Breast epithelium (tissue), 4 donors: ENCODE measurements around the gene DOP1A. TPM values are rescaled to one million over a fixed set of nuclear protein-coding genes. Genes with fewer than 3 reads are reported as not detected.

Experiments
- DNase-seq, 2 donors: peaks; one replicate each; pipeline ENCODE4 v3.0.0-alpha.2; 2019; ENCODE audit warnings: low spot score in 2 of 2
- H3K27ac ChIP-seq, 2 donors: fragments of 200-600 bp; sonication (generic) in 1 of 2; one replicate each; pipeline ENCODE4 v1.5.1; 2016 to 2019; ENCODE audit warnings: mild to moderate bottlenecking in 1 of 2
- H3K27me3 ChIP-seq, 2 donors: fragments of 200-600 bp; sonication (generic) in 1 of 2; one replicate each; pipeline versions ENCODE4 v1.5.1 to v1.6.0; 2017 to 2019; ENCODE audit warnings: control low read depth in 1 of 2, mild to moderate bottlenecking in 1 of 2
- H3K36me3 ChIP-seq: fragments of 200-600 bp; one replicate; pipeline ENCODE4 v1.5.1; 2019
- H3K4me1 ChIP-seq, 2 donors: fragments of 200-600 bp; sonication (generic); one replicate each; pipeline ENCODE4 v1.5.1; 2016 to 2019; ENCODE audit warnings: control low read depth in 1 of 2
- H3K4me3 ChIP-seq, 3 donors: fragments of 200-600 bp; sonication (generic); 1 replicate in 2 of 3; 2 replicates in 1 of 3; pipeline ENCODE4 v1.5.1; 2016 to 2019; ENCODE audit warnings: mild to moderate bottlenecking in 3 of 3, moderate library complexity in 2 of 3
- H3K9me3 ChIP-seq, 2 donors: fragments of 200-600 bp; sonication (generic) in 1 of 2; one replicate each; pipeline ENCODE4 v1.5.1; 2016 to 2019; ENCODE audit warnings: control low read depth in 1 of 2
- CTCF ChIP-seq, 3 donors: fragments of 450-650 bp; IDR thresholded peaks; one replicate each; pipeline ENCODE4 v1.5.1; 2016 to 2017; ENCODE audit warnings: antibody characterized with exemption in 3 of 3, mild to moderate bottlenecking in 3 of 3, moderate library complexity in 3 of 3
- POLR2A ChIP-seq: fragments of 450-650 bp; IDR thresholded peaks from one replicate; pipeline ENCODE4 v1.6.1; 2016; ENCODE audit warnings: antibody characterized with exemption, mild to moderate bottlenecking, moderate library complexity
- POLR2AphosphoS5 ChIP-seq, 3 donors: sonication (generic); formaldehyde crosslinking; IDR thresholded peaks; one replicate each; pipeline ENCODE4 v1.6.1; 2017; ENCODE audit warnings: antibody characterized with exemption in 3 of 3
- intact Hi-C: fragments of 100-400 bp; cut with DNase I; formaldehyde crosslinking; loops from one replicate; pipeline ENCODE4 v1.15.1; 2023; ENCODE audit warnings: low total_unique reads
- total RNA-seq, 3 donors: library from RNA; depleted of rRNA; stranded (reverse); fragments of >200 nt; gene quantifications; one replicate each; pipeline ENCODE4 v1.1.0, GENCODE V29; 2016

The DOP1A gene
- total RNA-seq, 3 donors from 2014 or later: 27.5 to 93.2 (median 56.4) TPM

DNA sequence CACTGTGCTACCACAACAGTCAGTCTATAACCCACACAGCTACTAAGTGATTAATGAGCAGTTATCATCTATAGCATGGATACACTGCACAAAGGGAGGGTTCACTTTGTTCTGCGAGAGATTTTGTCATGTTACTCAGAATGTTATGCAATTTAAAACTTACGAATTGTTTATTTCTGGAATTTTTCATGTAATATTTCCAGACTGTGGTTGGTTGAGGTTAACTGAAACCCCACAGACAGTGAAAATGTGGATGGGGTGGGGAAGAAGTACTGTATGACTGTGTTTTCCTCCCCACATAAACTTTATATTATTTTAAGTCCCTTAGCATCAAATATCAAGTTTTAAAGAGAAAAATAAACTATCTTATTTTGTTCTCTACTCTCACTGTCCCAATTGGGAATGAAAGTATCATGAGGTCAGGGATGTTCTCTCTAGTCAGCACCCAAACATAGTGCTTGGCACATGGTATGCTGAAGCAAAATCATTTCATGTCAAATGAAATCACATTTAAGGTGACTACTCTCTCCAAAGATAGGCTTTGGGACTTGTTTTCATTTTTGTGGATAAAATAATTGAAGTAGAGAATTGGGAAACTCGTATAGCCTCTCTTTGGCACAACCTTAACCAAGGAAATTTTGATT is 25.4 kb downstream of the DOP1A start:
- H3K36me3 ChIP-seq: no peaks in the 10 kb centered on the region
- H3K27ac ChIP-seq: no peak overlapping the region
- no peak overlapping the region for H3K4me3 ChIP-seq
- no peaks in the 10 kb centered on the region for H3K4me1 ChIP-seq
- H3K9me3 ChIP-seq: no peaks in the 10 kb centered on the region
- H3K27me3 ChIP-seq: no peaks in the 10 kb centered on the region
- DNase-seq: no peak
- no peak for TF ChIP-seq CTCF (IDR thresholded peaks at IDR 0.05)
- TF ChIP-seq POLR2AphosphoS5 (IDR thresholded peaks at IDR 0.05): no peak
- no peak for TF ChIP-seq POLR2A
- intact Hi-C loops: no loop called here

- no peak overlapping the region for H3K27ac ChIP-seq
- intact Hi-C loops: no loop called here
These were observed 29.3 kb downstream of the DOP1A start for GRCh38 chr6:83096791-83097190.

DNA sequence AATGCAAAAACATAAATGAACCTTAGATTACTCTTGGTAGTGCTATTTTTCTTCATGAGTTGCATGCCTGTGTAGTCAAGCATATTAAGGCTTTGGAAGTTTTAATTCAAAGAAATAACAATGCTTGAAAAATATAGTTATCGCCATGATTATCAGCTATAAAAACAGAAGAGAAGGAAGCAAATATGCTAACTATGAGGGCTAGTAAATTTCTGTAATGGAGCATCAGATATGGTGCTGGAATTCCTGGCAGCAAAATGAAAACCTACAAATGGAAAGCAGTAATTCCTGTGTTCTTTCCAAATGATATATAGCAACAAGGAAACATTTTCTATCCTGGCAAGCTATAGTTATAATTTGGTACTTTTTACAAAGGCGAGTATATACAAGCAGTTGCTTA is 29.7 kb downstream of the DOP1A start:
- no peaks in the 10 kb centered on the region for H3K9me3 ChIP-seq
- no peaks in the 10 kb centered on the region for H3K36me3 ChIP-seq
- intact Hi-C loops: no loop called here
- H3K27me3 ChIP-seq: no peaks in the 10 kb centered on the region
- TF ChIP-seq POLR2AphosphoS5 (IDR thresholded peaks at IDR 0.05) (no peak), POLR2A (no peak), CTCF (IDR thresholded peaks at IDR 0.05) (no peak)
- no peaks in the 10 kb centered on the region for H3K4me1 ChIP-seq
- H3K4me3 ChIP-seq: no peak overlapping the region
- no peak overlapping the region for H3K27ac ChIP-seq
- no peak for DNase-seq

More at GRCh38 chr6:83096791-83097190, 29.3 kb downstream of the DOP1A start:
- H3K27me3 ChIP-seq: no peaks in the 10 kb centered on the region
- H3K4me1 ChIP-seq: no peaks in the 10 kb centered on the region
- no peaks in the 10 kb centered on the region for H3K36me3 ChIP-seq
- H3K4me3 ChIP-seq: no peak overlapping the region
- TF ChIP-seq CTCF (IDR thresholded peaks at IDR 0.05): no peak
- TF ChIP-seq POLR2A: no peak
- TF ChIP-seq POLR2AphosphoS5 (IDR thresholded peaks at IDR 0.05): no peak
- DNase-seq: no peak
- no peaks in the 10 kb centered on the region for H3K9me3 ChIP-seq

DNA sequence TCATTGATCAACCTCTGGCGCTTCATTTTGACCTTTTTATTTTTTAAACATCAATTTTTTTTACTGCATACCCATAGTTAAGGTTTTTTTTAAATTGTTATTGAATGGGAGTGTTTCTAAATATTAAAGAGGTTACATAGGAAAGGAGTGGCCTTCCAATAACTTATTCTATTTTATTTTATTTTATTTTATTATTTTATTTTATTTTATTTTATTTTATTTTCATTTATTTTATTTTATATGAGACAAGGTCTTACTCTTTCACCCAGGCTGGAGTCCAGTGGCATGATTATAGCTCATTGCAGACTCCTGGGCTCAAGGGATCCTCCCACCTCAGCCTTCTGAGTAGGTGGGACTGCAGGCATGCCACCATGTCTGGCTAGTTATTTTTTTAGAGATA is 30.2 kb downstream of the DOP1A start:
- TF ChIP-seq CTCF (IDR thresholded peaks at IDR 0.05): no peak
- no peak for TF ChIP-seq POLR2A
- TF ChIP-seq POLR2AphosphoS5 (IDR thresholded peaks at IDR 0.05): no peak
- no peaks in the 10 kb centered on the region for H3K9me3 ChIP-seq
- no peaks in the 10 kb centered on the region for H3K4me1 ChIP-seq
- no peak overlapping the region for H3K27ac ChIP-seq
- DNase-seq: no peak
- no peaks in the 10 kb centered on the region for H3K27me3 ChIP-seq
- intact Hi-C loops: no loop called here
- H3K36me3 ChIP-seq: no peaks in the 10 kb centered on the region
- H3K4me3 ChIP-seq: no peak overlapping the region

GRCh38 chr6:83098589-83098988 is 31.1 kb downstream of the DOP1A start:
- TF ChIP-seq POLR2AphosphoS5 (IDR thresholded peaks at IDR 0.05) (no peak), CTCF (IDR thresholded peaks at IDR 0.05) (no peak), POLR2A (no peak)
- no peak overlapping the region for H3K4me3 ChIP-seq
- H3K9me3 ChIP-seq: no peaks in the 10 kb centered on the region
- DNase-seq: no peak
- no peaks in the 10 kb centered on the region for H3K4me1 ChIP-seq
- H3K27me3 ChIP-seq: no peaks in the 10 kb centered on the region
- H3K36me3 ChIP-seq: no peaks in the 10 kb centered on the region
- intact Hi-C loops: no loop called here
- H3K27ac ChIP-seq: no peak overlapping the region
